HepG2 (cell line): ENCODE data around the gene RASA3. TPM values are rescaled to one million over a fixed set of nuclear protein-coding genes. Genes with fewer than 3 reads are reported as not detected.

Experiments used
- ATAC-seq: fragments of 200-7000 bp; cut with Tn5 transposase; 3 replicates; pipeline ENCODE4 v1.9.1; 2020; ENCODE audit warnings: mild to moderate bottlenecking, moderate library complexity
- BruUV-seq: library from RNA; stranded (reverse); fragments of 400-500 nt; replicated peaks from 2 replicates; lab custom pipeline; 2021; lab: Mats Ljungman, UMichigan
- CTCF ChIA-PET: fragments of 300-600 bp; formaldehyde crosslinking; extraction: SDS; loops from one replicate; lab custom pipeline; 2021; ENCODE audit warnings: low total read pairs, inconsistent platforms, low intra/inter-chr PET ratio; lab: Yijun Ruan, JAX
- POLR2A ChIA-PET: fragments of 350-600 bp; sonication (Branson Sonifier 250); formaldehyde crosslinking; loops from one replicate; lab custom pipeline; 2020; ENCODE audit warnings: antibody characterized with exemption, inconsistent platforms; lab: Yijun Ruan, JAX
- DNase-seq: peaks from one replicate; pipeline ENCODE4 v3.0.0-alpha.2; 2015; ENCODE audit warnings: low spot score
- FAIRE-seq: peaks from 3 replicates; lab custom pipeline; 2011; peaks lifted over from hg19 to GRCh38; lab: Jason Lieb, UNC
- H2AFZ ChIP-seq: one replicate; pipeline ENCODE4 v1.6.1; 2011; ENCODE audit warnings: low read length, inconsistent platforms
- H3K27ac ChIP-seq: fragments of 300-600 bp; 3 replicates; pipeline ENCODE4 v1.8.0; 2011; ENCODE audit warnings: mixed run types, mild to moderate bottlenecking, mixed read lengths, low read length, inconsistent platforms; ENCODE audit not compliant: insufficient read depth; ENCODE audit errors: extremely low read length
- H3K27me3 ChIP-seq, 2 experiments: fragments of 200-600 bp in 1 of 2; 2 replicates in 1 of 2; 3 replicates in 1 of 2; pipeline versions ENCODE4 v1.6.0 to v1.8.0; 2011; ENCODE audit warnings: low read length in 2 of 2, mild to moderate bottlenecking in 2 of 2, moderate library complexity in 2 of 2, inconsistent platforms in 1 of 2; ENCODE audit not compliant: insufficient read depth in 2 of 2, control insufficient read depth in 1 of 2
- H3K36me3 ChIP-seq, 2 experiments: fragments of 200-600 bp in 1 of 2; replicated peaks in 1 of 2; 2 replicates in 1 of 2; 3 replicates in 1 of 2; pipeline versions ENCODE4 v1.5.1 to v1.8.0; 2011; ENCODE audit warnings: low read length in 2 of 2, inconsistent platforms in 1 of 2; ENCODE audit not compliant: insufficient read depth in 2 of 2, control insufficient read depth in 1 of 2
- H3K4me1 ChIP-seq: 2 replicates; pipeline ENCODE4 v1.5.1; 2012; ENCODE audit warnings: low read length, inconsistent platforms; ENCODE audit not compliant: insufficient read depth
- H3K4me2 ChIP-seq: 2 replicates; pipeline ENCODE4 v1.6.0; 2011; ENCODE audit warnings: low read depth, low read length, inconsistent platforms
- H3K4me3 ChIP-seq, 3 experiments: fragments of 200-600 bp in 1 of 3; sonication (generic), shearing (Covaris generic) in 1 of 3; replicated peaks in 1 of 3; 2 replicates each; pipeline ENCODE4 v1.5.1; 2011 to 2016; ENCODE audit warnings: low read length in 3 of 3, inconsistent platforms in 2 of 3, low read depth in 2 of 3, mild to moderate bottlenecking in 2 of 3, control low read depth in 1 of 3, mixed read lengths in 1 of 3; ENCODE audit not compliant: insufficient read depth in 1 of 3
- H3K79me2 ChIP-seq: one replicate; pipeline ENCODE4 v1.6.1; 2011; ENCODE audit warnings: low read length, inconsistent platforms; ENCODE audit not compliant: insufficient read depth
- H3K9ac ChIP-seq: 2 replicates; pipeline ENCODE4 v1.6.0; 2011; ENCODE audit warnings: mild to moderate bottlenecking, low read depth, low read length, inconsistent platforms; ENCODE audit not compliant: insufficient read depth
- H3K9me3 ChIP-seq: 2 replicates; pipeline ENCODE4 v1.5.1; 2012; ENCODE audit warnings: mild to moderate bottlenecking, low read length
- H4K20me1 ChIP-seq: 2 replicates; pipeline ENCODE4 v1.6.0; 2011; ENCODE audit warnings: inconsistent platforms, mild to moderate bottlenecking, low read length, moderate library complexity; ENCODE audit not compliant: insufficient read depth
- HDAC1 ChIP-seq: sonication (generic); formaldehyde crosslinking; IDR thresholded peaks from 2 replicates; pipeline ENCODE4 v1.5.1; 2020; ENCODE audit warnings: mild to moderate bottlenecking, missing genetic modification reagents
- HNF4A ChIP-seq: sonication (generic); formaldehyde crosslinking; IDR thresholded peaks from 2 replicates; pipeline ENCODE4 v1.4.0; 2020; ENCODE audit warnings: missing genetic modification reagents
- IRX3 ChIP-seq: sonication (generic); formaldehyde crosslinking; IDR thresholded peaks from 2 replicates; pipeline ENCODE4 v1.8.1; 2023; ENCODE audit warnings: mild to moderate bottlenecking, low read depth, missing genetic modification reagents, borderline replicate concordance
- KLF16 ChIP-seq, 2 experiments: sonication (generic) in 1 of 2; formaldehyde crosslinking in 1 of 2; IDR thresholded peaks; 2 replicates each; pipeline versions ENCODE4 v1.6.1 to v1.8.0; 2016 to 2023; ENCODE audit warnings: missing genetic modification reagents in 2 of 2, missing compliant biosample characterization in 1 of 2
- NFKB2 ChIP-seq: sonication (generic); formaldehyde crosslinking; IDR thresholded peaks from 2 replicates; pipeline ENCODE4 v1.4.0; 2020; ENCODE audit warnings: missing genetic modification reagents, borderline replicate concordance
- PPARG ChIP-seq: conservative IDR thresholded peaks from 2 replicates; pipeline ENCODE4 v1.6.1; 2016; ENCODE audit warnings: missing biosample characterization, missing genetic modification reagents
- SUZ12 ChIP-seq: fragments of 150-350 bp; IDR thresholded peaks from 2 replicates; pipeline ENCODE4 v1.6.1; 2014; ENCODE audit warnings: low read depth, low read length
- UBTF ChIP-seq: sonication (generic); formaldehyde crosslinking; IDR thresholded peaks from 2 replicates; pipeline ENCODE4 v1.4.0; 2020; ENCODE audit warnings: mild to moderate bottlenecking, missing genetic modification reagents
- ZC3H13 ChIP-seq: sonication (generic); formaldehyde crosslinking; IDR thresholded peaks from 2 replicates; pipeline ENCODE4 v1.8.1; 2023; ENCODE audit warnings: mild to moderate bottlenecking, missing genetic modification reagents, moderate library complexity
- ZNF296 ChIP-seq: sonication (generic); formaldehyde crosslinking; conservative IDR thresholded peaks from 2 replicates; pipeline ENCODE4 v1.5.0; 2020; ENCODE audit warnings: mild to moderate bottlenecking, missing genetic modification reagents
- ZNF354B ChIP-seq: sonication (generic); formaldehyde crosslinking; IDR thresholded peaks from 2 replicates; pipeline ENCODE4 v1.8.0; 2022; ENCODE audit warnings: mild to moderate bottlenecking, missing genetic modification reagents
- ZNF512B ChIP-seq: sonication (generic); formaldehyde crosslinking; IDR thresholded peaks from 2 replicates; pipeline ENCODE4 v1.5.1; 2020; ENCODE audit warnings: missing genetic modification reagents, mild to moderate bottlenecking, borderline replicate concordance
- ZNF558 ChIP-seq: sonication (generic); formaldehyde crosslinking; IDR thresholded peaks from 2 replicates; pipeline ENCODE4 v1.9.0; 2022; ENCODE audit warnings: mild to moderate bottlenecking, missing genetic modification reagents, borderline replicate concordance
- ZNF792 ChIP-seq: IDR thresholded peaks from 2 replicates; pipeline ENCODE4 v1.6.1; 2016
- WGBS: methylation state at CpG from one replicate; pipeline ENCODE4 v1.1.6; 2017; ENCODE audit warnings: low lambda C conversion rate; 5-methylcytosine and 5-hydroxymethylcytosine counted together
- in situ Hi-C: cut with HindIII; loops from 2 replicates; pipeline ENCODE4 v1.10.0; 2017; ENCODE audit warnings: low pct_unique_long_range_greater_than_20kb; ENCODE audit not compliant: extremely low pct_ligation_motif_present
- intact Hi-C: fragments of 100-400 bp; cut with micrococcal nuclease; formaldehyde crosslinking; loops from one replicate; pipeline ENCODE4 v1.10.0; 2022; ENCODE audit not compliant: unreplicated experiment
- polyA plus RNA-seq, 8 experiments: library from polyadenylated mRNA; depleted of rRNA in 3 of 8; stranded (reverse) in 7 of 8; unstranded in 1 of 8; fragments of >200 nt; fragmentation: Illumina TruSeq in 4 of 8; extraction: Trizol in 4 of 8; gene quantifications; 2 replicates each; pipeline versions ENCODE4 v1.2.1 to v1.2.3, GENCODE V29; 2011 to 2016; ENCODE audit warnings: low read depth in 4 of 8, missing spikeins in 1 of 8, mixed read lengths in 1 of 8; ENCODE audit not compliant: insufficient read depth in 1 of 8
- total RNA-seq, 5 experiments: library from RNA; depleted of rRNA; stranded (reverse); fragments of >200 nt; fragmentation: Illumina TruSeq; extraction: Trizol; gene quantifications; 2 replicates each; pipeline ENCODE4 v1.2.3, GENCODE V29; 2016; ENCODE audit warnings: low read depth in 1 of 5

Gene RASA3
- total and polyA plus RNA-seq, 2 of the 13 experiments (the other 11 are each of a cell fraction or from before 2014, with no cell fraction given) = 0.05 TPM; not detected in 1

- in situ Hi-C loops (no loop called here), intact Hi-C loops (no loop called here)
- Histone ChIP-seq H2AFZ (no peak overlapping the region), H3K9me3 (no peaks in the 10 kb centered on the region), H4K20me1 (no peaks in the 10 kb centered on the region), H3K9ac (no peak overlapping the region), H3K79me2 (no peaks in the 10 kb centered on the region), H3K4me3 (no peak overlapping the region), H3K4me1 (peaks cover 10% of the 10 kb centered on the region), H3K27me3 (peaks cover 4 to 63% of the 10 kb centered on the region in 2 experiments), H3K4me2 (no peak overlapping the region), H3K27ac (no peak overlapping the region), H3K36me3 (no peaks in the 10 kb centered on the region)
- 45% methylated on average over 7 of the region's 7 CpGs for WGBS
- ChIA-PET POLR2A (no interaction called here), CTCF (no interaction called here)
- TF ChIP-seq PPARG (no peak), HDAC1 (CRISPR knock-in tag) (no peak), NFKB2 (CRISPR knock-in tag) (no peak)
- BruUV-seq = no TSS peak
- FAIRE-seq (no peak), DNase-seq (no peak), ATAC-seq (no peak)
These were observed 194.2 kb downstream of the RASA3 start for GRCh38 chr13:113938246-113938645.

GRCh38 chr13:113937527-113938180 lies 194.8 kb downstream of the RASA3 start:
- Histone ChIP-seq H4K20me1 (no peaks in the 10 kb centered on the region), H2AFZ (no peak overlapping the region), H3K4me3 (no peak overlapping the region), H3K36me3 (no peaks in the 10 kb centered on the region), H3K9ac (no peak overlapping the region), H3K27me3 (peaks cover 4 to 63% of the 10 kb centered on the region in 2 experiments), H3K27ac (no peak overlapping the region), H3K4me2 (no peak overlapping the region), H3K79me2 (no peaks in the 10 kb centered on the region), H3K4me1 (peaks cover 10% of the 10 kb centered on the region), H3K9me3 (no peaks in the 10 kb centered on the region)
- no TSS peak for BruUV-seq
- POLR2A ChIA-PET = no interaction called here
- no peak for DNase-seq
- intact Hi-C loops (no loop called here), in situ Hi-C loops (no loop called here)
- WGBS = 34% methylated on average over 20 of the region's 20 CpGs
- no peak for FAIRE-seq
- ATAC-seq = no peak
- CTCF ChIA-PET = no interaction called here
- no peak for TF ChIP-seq HNF4A (CRISPR knock-in tag)
- no peak for TF ChIP-seq ZNF296 (CRISPR knock-in tag)
- no peak for TF ChIP-seq ZNF512B
- TF ChIP-seq ZNF792 (CRISPR knock-in tag) = no peak
- no peak for TF ChIP-seq SUZ12
- no peak for TF ChIP-seq IRX3
- TF ChIP-seq ZNF558 (CRISPR knock-in tag) = no peak
- no peak for TF ChIP-seq ZNF354B (CRISPR knock-in tag)
- TF ChIP-seq KLF16 (CRISPR knock-in tag; IDR thresholded peaks at IDR 0.05) = no peak
- TF ChIP-seq ZC3H13 (CRISPR knock-in tag) = no peak
- TF ChIP-seq UBTF (CRISPR knock-in tag) = no peak
